GM18526 (cell line): ENCODE measurements around the gene MECR.

ENCODE experiments used
- POLR2A ChIP-seq: IDR thresholded peaks from 3 replicates; pipeline ENCODE4 v1.6.1; 2011; ENCODE audit not compliant: insufficient read length; ENCODE audit errors: extremely low read depth

Gene MECR

GRCh38 chr1:29258976-29259801 is 28.5 kb upstream of the MECR start:
- no peak for TF ChIP-seq POLR2A

- no peak for TF ChIP-seq POLR2A
These were observed 27.6 kb upstream of the MECR start for GRCh38 chr1:29258189-29258975.

GRCh38 chr1:29256979-29257804 is 26.5 kb upstream of the MECR start:
- no peak for TF ChIP-seq POLR2A

- no peak for TF ChIP-seq POLR2A
These were observed 25.7 kb upstream of the MECR start for GRCh38 chr1:29256394-29256793.

- TF ChIP-seq POLR2A, result no peak
These were observed 24.5 kb upstream of the MECR start for GRCh38 chr1:29255134-29255666.

GRCh38 chr1:29254346-29254745 is 23.6 kb upstream of the MECR start:
- TF ChIP-seq POLR2A, result no peak

GRCh38 chr1:29253180-29253579 is 22.4 kb upstream of the MECR start:
- TF ChIP-seq POLR2A, result no peak

- TF ChIP-seq POLR2A, result no peak
These were observed 20.7 kb upstream of the MECR start for GRCh38 chr1:29251164-29252124.

GRCh38 chr1:29249951-29250581 is 19.3 kb upstream of the MECR start:
- TF ChIP-seq POLR2A, result no peak

- TF ChIP-seq POLR2A, result no peak
These were observed 18.5 kb upstream of the MECR start for GRCh38 chr1:29249170-29249691.

- no peak for TF ChIP-seq POLR2A
These were observed 17.7 kb upstream of the MECR start for GRCh38 chr1:29248409-29248808.

GRCh38 chr1:29247571-29248273 is 17.0 kb upstream of the MECR start:
- no peak for TF ChIP-seq POLR2A

- TF ChIP-seq POLR2A, result no peak
These were observed 16.3 kb upstream of the MECR start for GRCh38 chr1:29247044-29247443.

- TF ChIP-seq POLR2A, result no peak
These were observed 15.1 kb upstream of the MECR start for GRCh38 chr1:29245876-29246275.
